HCT116 (cell line): ENCODE measurements around the gene RNF182. TPM values are rescaled to one million over a fixed set of nuclear protein-coding genes. Genes with fewer than 3 reads are reported as not detected.

Experiments
- ATAC-seq: fragments of 200-7000 bp; cut with Tn5 transposase; 2 replicates; pipeline ENCODE4 v1.9.1; 2020; ENCODE audit warnings: mild to moderate bottlenecking, moderate library complexity
- BruUV-seq: library from RNA; stranded (reverse); fragments of 400-500 nt; replicated peaks from 2 replicates; lab custom pipeline; 2021; lab: Mats Ljungman, UMichigan
- CTCF ChIA-PET: fragments of 300-600 bp; sonication (Branson Sonifier 250); formaldehyde crosslinking; loops from one replicate; lab custom pipeline; 2021; ENCODE audit warnings: antibody characterized with exemption; lab: Charles Lee
- POLR2A ChIA-PET: fragments of 300-600, 350-600 bp; sonication (Branson Sonifier 250); formaldehyde crosslinking; loops from one replicate; lab custom pipeline; 2021; ENCODE audit warnings: antibody characterized with exemption; lab: Charles Lee
- RAD21 ChIA-PET, 2 experiments: fragments of 300-600 bp; sonication (Branson Sonifier 250); formaldehyde crosslinking; loops; one replicate each; lab custom pipeline; 2023; ENCODE audit warnings: low total read pairs in 2 of 2; ENCODE audit not compliant: uncharacterized antibody in 2 of 2, unreplicated experiment in 2 of 2, low non-redundant PET in 1 of 2; lab: Charles Lee
- DNase-seq: peaks from one replicate; pipeline ENCODE4 v3.0.0-alpha.2; 2010; ENCODE audit warnings: low read depth, low spot score
- H2AFZ ChIP-seq: fragments of 200-600 bp; shearing (Covaris generic), sonication (generic); 2 replicates; pipeline ENCODE4 v1.6.1; 2017; ENCODE audit warnings: low read depth, mixed run types, mixed read lengths, antibody characterized with exemption, low read length; ENCODE audit not compliant: poor library complexity, severe bottlenecking
- H3K27ac ChIP-seq: 2 replicates; pipeline ENCODE4 v1.5.1; 2012; ENCODE audit warnings: low read depth, low read length
- H3K27me3 ChIP-seq: fragments of 200-600 bp; sonication (generic); 2 replicates; pipeline ENCODE4 v1.6.1; 2016; ENCODE audit warnings: mixed run types, low read length, mixed read lengths; ENCODE audit not compliant: insufficient read depth
- H3K36me3 ChIP-seq, 2 experiments: fragments of 200-500 bp in 1 of 2; fragments of 200-600 bp in 1 of 2; sonication (Bioruptor generic) in 1 of 2; sonication (generic) in 1 of 2; 2 replicates each; pipeline versions ENCODE4 v1.5.1 to v1.6.1; 2014 to 2016; ENCODE audit warnings: low read length in 2 of 2, inconsistent platforms in 1 of 2, mixed read lengths in 1 of 2, mixed run types in 1 of 2; ENCODE audit not compliant: insufficient read depth in 2 of 2, control insufficient read depth in 1 of 2
- H3K4me1 ChIP-seq, 2 experiments: fragments of 200-600 bp in 1 of 2; sonication (generic) in 1 of 2; 2 replicates each; pipeline versions ENCODE4 v1.5.1 to v1.6.1; 2012 to 2017; ENCODE audit warnings: low read length in 2 of 2, inconsistent platforms in 1 of 2, mild to moderate bottlenecking in 1 of 2, mixed read lengths in 1 of 2, mixed run types in 1 of 2, moderate library complexity in 1 of 2; ENCODE audit not compliant: insufficient read depth in 2 of 2, control insufficient read depth in 1 of 2
- H3K4me2 ChIP-seq: fragments of 200-600 bp; sonication (generic); 2 replicates; pipeline ENCODE4 v1.6.1; 2017; ENCODE audit warnings: mixed run types, low read length, mixed read lengths
- H3K4me3 ChIP-seq, 2 experiments: fragments of 200-600 bp in 1 of 2; sonication (generic) in 1 of 2; replicated peaks in 1 of 2; 2 replicates each; pipeline ENCODE4 v1.5.1; 2011 to 2016; ENCODE audit warnings: low read length in 2 of 2, control low read depth in 1 of 2, low read depth in 1 of 2, mild to moderate bottlenecking in 1 of 2, mixed read lengths in 1 of 2, mixed run types in 1 of 2
- H3K79me2 ChIP-seq: fragments of 200-600 bp; sonication (generic); 2 replicates; pipeline ENCODE4 v1.6.1; 2017; ENCODE audit warnings: mild to moderate bottlenecking, mixed run types, low read length, moderate library complexity, mixed read lengths; ENCODE audit not compliant: insufficient read depth
- H3K9ac ChIP-seq: fragments of 200-600 bp; sonication (generic); 2 replicates; pipeline ENCODE4 v1.6.1; 2016; ENCODE audit warnings: low read length, mixed read lengths
- H3K9me2 ChIP-seq: fragments of 200-600 bp; sonication (generic), shearing (Covaris generic); 2 replicates; pipeline ENCODE4 v1.6.1; 2017; ENCODE audit warnings: mixed run types, mild to moderate bottlenecking, moderate library complexity; ENCODE audit not compliant: insufficient read depth
- H3K9me3 ChIP-seq, 2 experiments: fragments of 200-500 bp in 1 of 2; fragments of 200-600 bp in 1 of 2; sonication (Bioruptor generic) in 1 of 2; sonication (generic) in 1 of 2; 2 replicates each; pipeline ENCODE4 v1.6.1; 2014 to 2017; ENCODE audit warnings: low read length in 2 of 2, mixed read lengths in 2 of 2, inconsistent platforms in 1 of 2, low read depth in 1 of 2, mild to moderate bottlenecking in 1 of 2, mixed run types in 1 of 2, moderate library complexity in 1 of 2; ENCODE audit not compliant: control insufficient read depth in 1 of 2, insufficient read depth in 1 of 2
- H4K20me1 ChIP-seq: fragments of 200-600 bp; sonication (generic), shearing (Covaris generic); 2 replicates; pipeline ENCODE4 v1.6.1; 2017; ENCODE audit warnings: mixed run types, mild to moderate bottlenecking, moderate library complexity; ENCODE audit not compliant: insufficient read depth
- CBX3 ChIP-seq: IDR thresholded peaks from 2 replicates; pipeline ENCODE4 v1.6.1; 2012; ENCODE audit warnings: low read depth
- CEBPB ChIP-seq: IDR thresholded peaks from 2 replicates; pipeline ENCODE4 v1.6.1; 2012; ENCODE audit warnings: low read depth
- EGR1 ChIP-seq: IDR thresholded peaks from 2 replicates; pipeline ENCODE4 v1.6.1; 2012; ENCODE audit warnings: low read depth
- ELF1 ChIP-seq: IDR thresholded peaks from 2 replicates; pipeline ENCODE4 v1.6.1; 2012; ENCODE audit warnings: low read depth, borderline replicate concordance
- EZH2 ChIP-seq: fragments of 200-600 bp; sonication (generic); IDR thresholded peaks from 2 replicates; pipeline ENCODE4 v1.6.1; 2017; ENCODE audit warnings: antibody characterized with exemption, mixed run types
- EZH2phosphoT487 ChIP-seq: fragments of 200-600 bp; IDR thresholded peaks from 2 replicates; pipeline ENCODE4 v1.6.1; 2018; ENCODE audit warnings: antibody characterized with exemption, borderline replicate concordance
- FOSL1 ChIP-seq: IDR thresholded peaks from 2 replicates; pipeline ENCODE4 v1.6.1; 2012; ENCODE audit warnings: low read depth
- JUND ChIP-seq: IDR thresholded peaks from 2 replicates; pipeline ENCODE4 v1.6.1; 2012
- POLR2A ChIP-seq: IDR thresholded peaks from 2 replicates; pipeline ENCODE4 v1.7.0; 2011; ENCODE audit warnings: borderline replicate concordance; ENCODE audit not compliant: insufficient read depth, insufficient read length; ENCODE audit errors: extremely low read depth
- POLR2AphosphoS5 ChIP-seq: IDR thresholded peaks from 2 replicates; pipeline ENCODE4 v1.6.1; 2011; ENCODE audit warnings: mild to moderate bottlenecking, low read depth, low read length, moderate library complexity
- RAD21 ChIP-seq: IDR thresholded peaks from 2 replicates; pipeline ENCODE4 v1.6.1; 2012; ENCODE audit warnings: low read depth, mild to moderate bottlenecking
- REST ChIP-seq: IDR thresholded peaks from 2 replicates; pipeline ENCODE4 v1.6.1; 2012; ENCODE audit warnings: low read depth
- SIN3A ChIP-seq: IDR thresholded peaks from 2 replicates; pipeline ENCODE4 v1.6.1; 2012; ENCODE audit warnings: low read depth
- SRF ChIP-seq: IDR thresholded peaks from 2 replicates; pipeline ENCODE4 v1.6.1; 2012; ENCODE audit warnings: low read depth
- TCF7L2 ChIP-seq: IDR thresholded peaks from 2 replicates; pipeline ENCODE4 v1.7.0; 2011; ENCODE audit warnings: borderline replicate concordance, inconsistent platforms; ENCODE audit not compliant: insufficient read depth, insufficient read length; ENCODE audit errors: extremely low read depth
- YY1 ChIP-seq: IDR thresholded peaks from 2 replicates; pipeline ENCODE4 v1.6.1; 2011; ENCODE audit warnings: low read length, low read depth, moderate library complexity, mild to moderate bottlenecking; ENCODE audit not compliant: insufficient replicate concordance; ENCODE audit errors: extremely low read depth
- ZBTB33 ChIP-seq: IDR thresholded peaks from 2 replicates; pipeline ENCODE4 v1.6.1; 2011; ENCODE audit warnings: mild to moderate bottlenecking, low read length, moderate library complexity; ENCODE audit not compliant: insufficient replicate concordance; ENCODE audit errors: extremely low read depth
- ZFX ChIP-seq: fragments of 450-650 bp; IDR thresholded peaks from 2 replicates; pipeline ENCODE4 v1.6.1; 2017
- ZNF274 ChIP-seq: fragments of 200-500 bp; sonication (Bioruptor generic); IDR thresholded peaks from 2 replicates; pipeline ENCODE4 v1.6.1; 2014; ENCODE audit warnings: mild to moderate bottlenecking, low read depth, low read length, inconsistent platforms
- intact Hi-C: fragments of 100-400 bp; cut with micrococcal nuclease; formaldehyde crosslinking; loops from 2 replicates; pipeline ENCODE4 v1.10.0; 2022
- total RNA-seq: library from RNA; stranded (reverse); gene quantifications from one replicate; pipeline ENCODE4 v1.2.1, GENCODE V29; 2021; ENCODE audit not compliant: unreplicated experiment
- TF ChIP-seq, protein P1 (sequence below): IDR thresholded peaks from 2 replicates; pipeline ENCODE4 v1.6.1; 2012

The RNF182 gene
- total RNA-seq, 1 experiment from 2014 or later, result 6.5 TPM

GRCh38 chr6:14021449-14021848, 96.7 kb downstream of the RNF182 start:
- Histone ChIP-seq H3K79me2 (no peaks in the 10 kb centered on the region), H4K20me1 (no peaks in the 10 kb centered on the region), H2AFZ (no peak overlapping the region), H3K27ac (no peak overlapping the region), H3K9ac (no peak overlapping the region), H3K9me2 (no peaks in the 10 kb centered on the region), H3K4me1 (no peaks in the 10 kb centered on the region), H3K4me3 (no peak overlapping the region), H3K36me3 (no peaks in the 10 kb centered on the region), H3K27me3 (no peaks in the 10 kb centered on the region), H3K4me2 (no peak overlapping the region), H3K9me3 (no peaks in the 10 kb centered on the region)
- intact Hi-C loops, result no loop called here
- ATAC-seq (no peak), DNase-seq (no peak)
- CTCF ChIA-PET, result no interaction called here
- BruUV-seq, result no TSS peak
- no peak for TF ChIP-seq SIN3A
- TF ChIP-seq RAD21, result no peak
- no peak for TF ChIP-seq FOSL1
- no peak for TF ChIP-seq CEBPB
- TF ChIP-seq POLR2AphosphoS5, result no peak
- no peak for TF ChIP-seq SRF
- TF ChIP-seq, protein P1, sequence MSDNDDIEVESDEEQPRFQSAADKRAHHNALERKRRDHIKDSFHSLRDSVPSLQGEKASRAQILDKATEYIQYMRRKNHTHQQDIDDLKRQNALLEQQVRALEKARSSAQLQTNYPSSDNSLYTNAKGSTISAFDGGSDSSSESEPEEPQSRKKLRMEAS, result no peak
- TF ChIP-seq ELF1, result no peak
- TF ChIP-seq YY1, result no peak
- TF ChIP-seq CBX3, result no peak
- TF ChIP-seq POLR2A, result no peak
- TF ChIP-seq TCF7L2, result no peak
- TF ChIP-seq REST, result no peak
- no peak for TF ChIP-seq EGR1
- no peak for TF ChIP-seq JUND
- no peak for TF ChIP-seq EZH2
- TF ChIP-seq ZBTB33, result no peak
- TF ChIP-seq ZNF274, result no peak
- no peak for TF ChIP-seq EZH2phosphoT487
- TF ChIP-seq ZFX, result no peak
- RAD21 ChIA-PET, result no interaction called here
- POLR2A ChIA-PET, result no interaction called here
